Measurements from ENCODE around the gene SETX.

GRCh38 chr9:132341177-132341840, 13.5 kb downstream of the SETX start:
- TF ChIP-seq, protein P1, sequence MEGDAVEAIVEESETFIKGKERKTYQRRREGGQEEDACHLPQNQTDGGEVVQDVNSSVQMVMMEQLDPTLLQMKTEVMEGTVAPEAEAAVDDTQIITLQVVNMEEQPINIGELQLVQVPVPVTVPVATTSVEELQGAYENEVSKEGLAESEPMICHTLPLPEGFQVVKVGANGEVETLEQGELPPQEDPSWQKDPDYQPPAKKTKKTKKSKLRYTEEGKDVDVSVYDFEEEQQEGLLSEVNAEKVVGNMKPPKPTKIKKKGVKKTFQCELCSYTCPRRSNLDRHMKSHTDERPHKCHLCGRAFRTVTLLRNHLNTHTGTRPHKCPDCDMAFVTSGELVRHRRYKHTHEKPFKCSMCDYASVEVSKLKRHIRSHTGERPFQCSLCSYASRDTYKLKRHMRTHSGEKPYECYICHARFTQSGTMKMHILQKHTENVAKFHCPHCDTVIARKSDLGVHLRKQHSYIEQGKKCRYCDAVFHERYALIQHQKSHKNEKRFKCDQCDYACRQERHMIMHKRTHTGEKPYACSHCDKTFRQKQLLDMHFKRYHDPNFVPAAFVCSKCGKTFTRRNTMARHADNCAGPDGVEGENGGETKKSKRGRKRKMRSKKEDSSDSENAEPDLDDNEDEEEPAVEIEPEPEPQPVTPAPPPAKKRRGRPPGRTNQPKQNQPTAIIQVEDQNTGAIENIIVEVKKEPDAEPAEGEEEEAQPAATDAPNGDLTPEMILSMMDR (IDR thresholded peaks at IDR 0.05; ENCODE audit: low read depth, low read length), result no peak
- no peak for TF ChIP-seq EZH2phosphoT487 (IDR thresholded peaks at IDR 0.05; ENCODE audit: low read depth)

Data from OCI-LY3 (cell line).